Astrocyte (in vitro differentiated cells and primary cell): Measurements from ENCODE around the gene DGKZ. TPM values are rescaled to one million over a fixed set of nuclear protein-coding genes. Genes with fewer than 3 reads are reported as not detected.
A peak's percentile ranks its signal among the peaks of the same experiment; 100 is the strongest.

Source experiments
- DNase-seq: peaks from one replicate; pipeline ENCODE4 v3.0.0-alpha.2; 2010; ENCODE audit warnings: low read depth
- FAIRE-seq: peaks from 2 replicates; lab custom pipeline; 2011; peaks lifted over from hg19 to GRCh38; lab: Jason Lieb, UNC
- H2AFZ ChIP-seq: 2 replicates; pipeline ENCODE4 v1.6.0; 2012; ENCODE audit warnings: low read depth, low read length, inconsistent platforms
- H3K27ac ChIP-seq: 2 replicates; pipeline ENCODE4 v1.5.1; 2011; ENCODE audit warnings: low read depth, low read length, inconsistent platforms
- H3K27me3 ChIP-seq: 2 replicates; pipeline ENCODE4 v1.6.0; 2011; ENCODE audit warnings: low read length, inconsistent platforms; ENCODE audit not compliant: insufficient read depth
- H3K36me3 ChIP-seq: 2 replicates; pipeline ENCODE4 v1.5.1; 2011; ENCODE audit warnings: low read length, inconsistent platforms; ENCODE audit not compliant: insufficient read depth
- H3K4me1 ChIP-seq: 2 replicates; pipeline ENCODE4 v1.5.1; 2011; ENCODE audit warnings: low read length, inconsistent platforms; ENCODE audit not compliant: insufficient read depth
- H3K4me2 ChIP-seq: 2 replicates; pipeline ENCODE4 v1.6.0; 2012; ENCODE audit warnings: low read length, inconsistent platforms
- H3K4me3 ChIP-seq: 2 replicates; pipeline ENCODE4 v1.5.1; 2011; ENCODE audit warnings: low read depth, mild to moderate bottlenecking, low read length, inconsistent platforms; ENCODE audit not compliant: insufficient read depth
- H3K79me2 ChIP-seq: 2 replicates; pipeline ENCODE4 v1.6.0; 2012; ENCODE audit warnings: mild to moderate bottlenecking, low read length, inconsistent platforms; ENCODE audit not compliant: insufficient read depth
- H3K9ac ChIP-seq: 2 replicates; pipeline ENCODE4 v1.6.0; 2012; ENCODE audit warnings: mild to moderate bottlenecking, low read length, inconsistent platforms
- H3K9me3 ChIP-seq: 2 replicates; pipeline ENCODE4 v1.5.1; 2012; ENCODE audit warnings: low read depth, mild to moderate bottlenecking, low read length, inconsistent platforms; ENCODE audit not compliant: insufficient read depth
- H4K20me1 ChIP-seq: 2 replicates; pipeline ENCODE4 v1.6.0; 2012; ENCODE audit warnings: low read length, inconsistent platforms; ENCODE audit not compliant: insufficient read depth
- H3K27ac Mint-ChIP-seq: one replicate; pipeline ENCODE4 v1.8.0; 2021; ENCODE audit warnings: mild to moderate bottlenecking, mixed read lengths; ENCODE audit not compliant: unreplicated experiment
- H3K27me3 Mint-ChIP-seq: one replicate; pipeline ENCODE4 v1.8.0; 2021; ENCODE audit warnings: low read depth, mixed read lengths; ENCODE audit not compliant: unreplicated experiment
- H3K36me3 Mint-ChIP-seq: one replicate; pipeline ENCODE4 v1.8.0; 2021; ENCODE audit warnings: low read depth, mixed read lengths; ENCODE audit not compliant: unreplicated experiment
- H3K4me1 Mint-ChIP-seq: one replicate; pipeline ENCODE4 v1.8.0; 2021; ENCODE audit warnings: low read depth, mixed read lengths; ENCODE audit not compliant: unreplicated experiment
- H3K4me3 Mint-ChIP-seq: one replicate; pipeline ENCODE4 v1.8.0; 2021; ENCODE audit warnings: mild to moderate bottlenecking, moderate library complexity, mixed read lengths; ENCODE audit not compliant: unreplicated experiment
- H3K9me3 Mint-ChIP-seq: one replicate; pipeline ENCODE4 v1.8.0; 2021; ENCODE audit warnings: mild to moderate bottlenecking, mixed read lengths; ENCODE audit not compliant: unreplicated experiment
- EZH2 ChIP-seq: IDR thresholded peaks from 2 replicates; pipeline ENCODE4 v1.6.1; 2012; ENCODE audit warnings: mild to moderate bottlenecking, low read length, inconsistent platforms; ENCODE audit not compliant: insufficient read depth
- total RNA-seq: library from RNA; stranded (reverse); gene quantifications from 2 replicates; pipeline ENCODE4 v1.2.1, GENCODE V29; 2021
- TF ChIP-seq, protein P1 (sequence below): IDR thresholded peaks from 2 replicates; pipeline ENCODE4 v1.5.1; 2011; ENCODE audit warnings: low read depth, mild to moderate bottlenecking, inconsistent platforms, low read length, moderate library complexity; ENCODE audit not compliant: insufficient read depth

DGKZ gene
- total RNA-seq, 1 donor from 2014 or later: 59.3 TPM

DNA sequence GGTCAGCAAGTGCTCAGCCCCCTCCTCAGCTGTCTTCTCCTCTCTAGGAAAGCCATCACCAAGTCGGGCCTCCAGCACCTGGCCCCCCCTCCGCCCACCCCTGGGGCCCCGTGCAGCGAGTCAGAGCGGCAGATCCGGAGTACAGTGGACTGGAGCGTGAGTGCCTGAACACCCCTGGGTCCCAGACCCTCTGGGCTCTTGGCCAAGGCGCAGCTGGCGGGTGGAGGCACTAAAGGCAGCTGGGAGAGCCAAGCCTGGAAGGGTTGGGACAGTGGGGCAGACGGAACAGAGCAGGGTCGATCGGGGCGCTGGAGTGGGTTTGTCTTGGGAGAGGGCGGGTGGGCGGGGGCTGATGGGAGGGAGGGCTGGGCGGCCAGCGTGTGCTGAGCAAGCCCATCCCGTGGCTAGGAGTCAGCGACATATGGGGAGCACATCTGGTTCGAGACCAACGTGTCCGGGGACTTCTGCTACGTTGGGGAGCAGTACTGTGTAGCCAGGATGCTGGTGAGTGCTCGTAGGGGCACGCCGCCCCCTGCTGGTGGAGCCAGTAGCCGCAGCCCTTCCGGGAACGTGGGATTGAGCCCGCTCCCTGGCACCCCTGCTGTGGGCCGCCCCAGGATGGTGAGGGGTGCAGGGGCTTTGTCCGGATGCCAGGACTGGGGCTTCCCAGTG, 20.1 kb downstream of the DGKZ start:
- H3K27ac ChIP-seq: no peak overlapping the region
- Mint-ChIP-seq H3K9me3 (no peaks in the 10 kb centered on the region), H3K4me1 (peaks cover 12% of the 10 kb centered on the region), H3K27me3 (no peaks in the 10 kb centered on the region), H3K4me3 (no peak overlapping the region), H3K27ac (no peak overlapping the region), H3K36me3 (peaks cover 9% of the 10 kb centered on the region)
- no peak overlapping the region for H3K4me2 ChIP-seq
- H3K9ac ChIP-seq: no peak overlapping the region
- H3K79me2 ChIP-seq: peaks cover 19% of the 10 kb centered on the region
- H3K4me3 ChIP-seq: no peak overlapping the region
- no peaks in the 10 kb centered on the region for H3K27me3 ChIP-seq
- no peak overlapping the region for H2AFZ ChIP-seq
- no peak for FAIRE-seq
- H3K4me1 ChIP-seq: peaks cover 24% of the 10 kb centered on the region
- H3K36me3 ChIP-seq: no peaks in the 10 kb centered on the region
- no peak for TF ChIP-seq EZH2
- TF ChIP-seq, protein P1, sequence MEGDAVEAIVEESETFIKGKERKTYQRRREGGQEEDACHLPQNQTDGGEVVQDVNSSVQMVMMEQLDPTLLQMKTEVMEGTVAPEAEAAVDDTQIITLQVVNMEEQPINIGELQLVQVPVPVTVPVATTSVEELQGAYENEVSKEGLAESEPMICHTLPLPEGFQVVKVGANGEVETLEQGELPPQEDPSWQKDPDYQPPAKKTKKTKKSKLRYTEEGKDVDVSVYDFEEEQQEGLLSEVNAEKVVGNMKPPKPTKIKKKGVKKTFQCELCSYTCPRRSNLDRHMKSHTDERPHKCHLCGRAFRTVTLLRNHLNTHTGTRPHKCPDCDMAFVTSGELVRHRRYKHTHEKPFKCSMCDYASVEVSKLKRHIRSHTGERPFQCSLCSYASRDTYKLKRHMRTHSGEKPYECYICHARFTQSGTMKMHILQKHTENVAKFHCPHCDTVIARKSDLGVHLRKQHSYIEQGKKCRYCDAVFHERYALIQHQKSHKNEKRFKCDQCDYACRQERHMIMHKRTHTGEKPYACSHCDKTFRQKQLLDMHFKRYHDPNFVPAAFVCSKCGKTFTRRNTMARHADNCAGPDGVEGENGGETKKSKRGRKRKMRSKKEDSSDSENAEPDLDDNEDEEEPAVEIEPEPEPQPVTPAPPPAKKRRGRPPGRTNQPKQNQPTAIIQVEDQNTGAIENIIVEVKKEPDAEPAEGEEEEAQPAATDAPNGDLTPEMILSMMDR: peak; percentile 57
- H3K9me3 ChIP-seq: no peaks in the 10 kb centered on the region
- H4K20me1 ChIP-seq: peaks cover 53% of the 10 kb centered on the region
- DNase-seq: no peak

DNA sequence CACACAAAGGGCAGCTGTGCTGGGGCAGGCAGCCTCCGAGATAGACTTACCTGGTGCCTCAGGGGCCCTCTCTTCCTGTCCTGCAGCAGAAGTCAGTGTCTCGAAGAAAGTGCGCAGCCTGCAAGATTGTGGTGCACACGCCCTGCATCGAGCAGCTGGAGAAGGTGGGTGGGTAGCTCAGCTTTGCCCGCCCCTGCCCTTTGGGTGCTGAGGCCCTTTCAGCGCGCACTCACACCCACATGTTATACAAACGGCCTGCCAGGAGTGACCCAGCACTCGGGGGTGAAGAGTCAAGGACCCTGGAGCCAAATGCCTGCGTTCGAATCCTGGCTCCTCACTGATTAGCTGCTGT, 20.6 kb downstream of the DGKZ start:
- Mint-ChIP-seq H3K4me3 (peak overlapping the region; percentile 14), H3K36me3 (peaks cover 9% of the 10 kb centered on the region), H3K4me1 (peaks cover 7% of the 10 kb centered on the region), H3K9me3 (no peaks in the 10 kb centered on the region), H3K27ac (no peak overlapping the region), H3K27me3 (no peaks in the 10 kb centered on the region)
- Histone ChIP-seq H3K9ac (no peak overlapping the region), H3K36me3 (no peaks in the 10 kb centered on the region), H3K4me1 (peaks cover 18% of the 10 kb centered on the region), H2AFZ (no peak overlapping the region), H3K27ac (no peak overlapping the region), H3K4me2 (no peak overlapping the region), H4K20me1 (peaks cover 50% of the 10 kb centered on the region), H3K9me3 (no peaks in the 10 kb centered on the region), H3K79me2 (peaks cover 14% of the 10 kb centered on the region), H3K27me3 (no peaks in the 10 kb centered on the region), H3K4me3 (no peak overlapping the region)
- no peak for FAIRE-seq
- TF ChIP-seq, protein P1: no peak
- no peak for TF ChIP-seq EZH2
- DNase-seq: no peak

DNA sequence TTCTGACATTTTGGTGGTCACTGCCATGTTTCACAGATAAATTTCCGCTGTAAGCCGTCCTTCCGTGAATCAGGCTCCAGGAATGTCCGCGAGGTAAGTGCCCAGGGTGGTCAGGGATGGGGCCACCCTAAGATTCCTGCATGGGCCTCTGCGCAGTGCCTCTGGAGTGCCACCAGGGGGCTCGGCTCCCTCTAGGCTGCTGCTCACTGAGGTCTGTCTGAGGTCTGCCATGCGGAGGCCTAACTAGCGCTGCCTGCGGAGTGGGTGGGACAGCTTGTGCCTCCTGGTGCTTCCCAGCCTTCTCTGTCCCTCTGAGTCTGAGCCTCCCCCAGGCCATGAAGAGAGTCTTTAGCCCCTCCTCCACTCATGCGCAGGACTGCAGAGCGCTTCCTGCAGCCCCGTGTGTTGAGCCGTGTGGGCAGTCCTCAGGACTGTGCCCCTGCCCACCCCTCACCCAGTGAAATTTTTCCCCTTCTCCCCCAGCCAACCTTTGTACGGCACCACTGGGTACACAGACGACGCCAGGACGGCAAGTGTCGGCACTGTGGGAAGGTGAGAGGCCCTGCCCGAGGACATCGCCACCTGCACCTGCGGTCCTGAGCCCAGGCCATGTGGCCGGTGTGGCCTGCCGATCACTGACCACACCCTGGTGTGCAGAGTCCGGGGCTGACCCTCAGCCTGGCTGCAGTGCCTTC, 22.3 kb downstream of the DGKZ start:
- no peak overlapping the region for H3K4me3 Mint-ChIP-seq
- H2AFZ ChIP-seq: no peak overlapping the region
- peaks cover 7% of the 10 kb centered on the region for H3K4me1 ChIP-seq
- FAIRE-seq (no peak), DNase-seq (peak; percentile 55)
- no peak for TF ChIP-seq EZH2
- TF ChIP-seq, protein P1: peak; percentile 86
- peaks cover 2% of the 10 kb centered on the region for H3K79me2 ChIP-seq
- no peak overlapping the region for H3K4me3 ChIP-seq
- H3K4me2 ChIP-seq: no peak overlapping the region
- H3K9me3 ChIP-seq: no peaks in the 10 kb centered on the region
- peak overlapping the region; percentile 1 for H3K9ac ChIP-seq
- no peak overlapping the region for H3K27ac ChIP-seq
- no peaks in the 10 kb centered on the region for H3K9me3 Mint-ChIP-seq
- H4K20me1 ChIP-seq: peaks cover 35% of the 10 kb centered on the region
- H3K27ac Mint-ChIP-seq: no peak overlapping the region
- H3K27me3 ChIP-seq: no peaks in the 10 kb centered on the region
- no peaks in the 10 kb centered on the region for H3K36me3 ChIP-seq
- H3K27me3 Mint-ChIP-seq: no peaks in the 10 kb centered on the region
- peaks cover 9% of the 10 kb centered on the region for H3K36me3 Mint-ChIP-seq
- H3K4me1 Mint-ChIP-seq: no peaks in the 10 kb centered on the region
